Activated CD4-positive, alpha-beta T cell treated with anti-CD3 and anti-CD28 coated beads, Interleukin-2, amount 50 U/mL, for 24 hours (primary cell): ENCODE results near the gene ABCG4.
"Not testable (repeated sequence)": the region's sequence is repeated elsewhere in the genome, so short reads cannot be mapped to it uniquely, and the experiment has no call there.

Experiments
- DNase-seq, 2 donors: peaks; one replicate each; pipeline ENCODE4 v3.0.0-alpha.2; 2020; ENCODE audit warnings: low read depth in 1 of 2, low spot score in 1 of 2

Gene ABCG4

GRCh38 chr11:119152604-119153003 lies 3.8 kb downstream of the ABCG4 start:
- no peak for DNase-seq

- no peak for DNase-seq
These were observed 4.4 kb downstream of the ABCG4 start for GRCh38 chr11:119153049-119153818.

GRCh38 chr11:119154178-119154577 lies 5.3 kb downstream of the ABCG4 start:
- no peak for DNase-seq

- no peak for DNase-seq
These were observed 7.1 kb downstream of the ABCG4 start for GRCh38 chr11:119155733-119156492.

- no peak for DNase-seq
These were observed 7.6 kb downstream of the ABCG4 start for GRCh38 chr11:119156496-119156895.

- no peak for DNase-seq
These were observed 8.2 kb downstream of the ABCG4 start for GRCh38 chr11:119157063-119157462.

GRCh38 chr11:119158467-119158866 lies 9.6 kb downstream of the ABCG4 start:
- no peak for DNase-seq

GRCh38 chr11:119160151-119160550 lies 11.3 kb downstream of the ABCG4 start:
- no peak for DNase-seq

GRCh38 chr11:119161871-119162270 lies 13.0 kb downstream of the ABCG4 start:
- no peak for DNase-seq

GRCh38 chr11:119166368-119167076 lies 17.7 kb downstream of the ABCG4 start:
- no peak for DNase-seq

GRCh38 chr11:119167077-119167458 lies 18.2 kb downstream of the ABCG4 start:
- DNase-seq: not testable (repeated sequence)

- DNase-seq: no peak
These were observed 19.1 kb downstream of the ABCG4 start for GRCh38 chr11:119167933-119168332.

- DNase-seq: peak; percentile 64 to 84
These were observed 19.8 kb downstream of the ABCG4 start, which contains the start of gene NLRX1 for GRCh38 chr11:119168471-119169281. Gene NLRX1, plus strand, starts transcription at chr11:119168725. Its CDS starts 2,679 bp downstream, at chr11:119171404.

GRCh38 chr11:119169282-119169719 lies 20.4 kb downstream of the ABCG4 start:
- DNase-seq: peak in 1 of 2 donors; percentile 28

GRCh38 chr11:119172513-119172912 lies 23.7 kb downstream of the ABCG4 start:
- DNase-seq: no peak

- no peak for DNase-seq
These were observed 24.6 kb downstream of the ABCG4 start for GRCh38 chr11:119173453-119173852.

- DNase-seq: no peak
These were observed 26.7 kb downstream of the ABCG4 start for GRCh38 chr11:119175493-119176077.

GRCh38 chr11:119178166-119178680 lies 29.4 kb downstream of the ABCG4 start:
- no peak for DNase-seq

- no peak for DNase-seq
These were observed 30.5 kb downstream of the ABCG4 start for GRCh38 chr11:119179342-119179741.

GRCh38 chr11:119179983-119180382 lies 31.1 kb downstream of the ABCG4 start:
- no peak for DNase-seq
